Stimulated activated CD4-positive, alpha-beta T cell treated with anti-CD3 and anti-CD28 coated beads, Interleukin-15, amount 100 ng/mL, for 48 hours (primary cell): ENCODE measurements around the gene MYCBP.
A peak's percentile ranks its signal among the peaks of the same experiment; 100 is the strongest.

Experiments
- DNase-seq, 2 donors: peaks; one replicate each; pipeline ENCODE4 v3.0.0-alpha.2; 2020; ENCODE audit warnings: low read depth in 2 of 2

MYCBP gene

GRCh38 chr1:38820860-38821259 lies 52.3 kb downstream of the MYCBP start:
- DNase-seq: no peak

GRCh38 chr1:38819516-38819915 lies 53.6 kb downstream of the MYCBP start:
- no peak for DNase-seq

GRCh38 chr1:38819040-38819439 lies 54.1 kb downstream of the MYCBP start:
- no peak for DNase-seq

GRCh38 chr1:38818175-38818976 lies 54.8 kb downstream of the MYCBP start:
- peak in 1 of 2 donors; percentile 31 for DNase-seq

GRCh38 chr1:38817267-38818174 lies 55.6 kb downstream of the MYCBP start:
- DNase-seq: no peak

- no peak for DNase-seq
Measured at GRCh38 chr1:38815903-38816627, 57.1 kb downstream of the MYCBP start.

GRCh38 chr1:38814984-38815464 lies 58.1 kb downstream of the MYCBP start:
- no peak for DNase-seq

- DNase-seq: no peak
Measured at GRCh38 chr1:38814444-38814983, 58.6 kb downstream of the MYCBP start.

GRCh38 chr1:38812981-38813380 lies 60.2 kb downstream of the MYCBP start:
- DNase-seq: no peak
